ENCODE measurements around the gene KLC1. TPM values are rescaled to one million over a fixed set of nuclear protein-coding genes. Genes with fewer than 3 reads are reported as not detected.

KLC1 gene
- total and polyA plus RNA-seq, 2 of the 8 experiments (the other 6 are each of a cell fraction or from before 2014, with no cell fraction given), result 84.6 to 134 TPM

DNA sequence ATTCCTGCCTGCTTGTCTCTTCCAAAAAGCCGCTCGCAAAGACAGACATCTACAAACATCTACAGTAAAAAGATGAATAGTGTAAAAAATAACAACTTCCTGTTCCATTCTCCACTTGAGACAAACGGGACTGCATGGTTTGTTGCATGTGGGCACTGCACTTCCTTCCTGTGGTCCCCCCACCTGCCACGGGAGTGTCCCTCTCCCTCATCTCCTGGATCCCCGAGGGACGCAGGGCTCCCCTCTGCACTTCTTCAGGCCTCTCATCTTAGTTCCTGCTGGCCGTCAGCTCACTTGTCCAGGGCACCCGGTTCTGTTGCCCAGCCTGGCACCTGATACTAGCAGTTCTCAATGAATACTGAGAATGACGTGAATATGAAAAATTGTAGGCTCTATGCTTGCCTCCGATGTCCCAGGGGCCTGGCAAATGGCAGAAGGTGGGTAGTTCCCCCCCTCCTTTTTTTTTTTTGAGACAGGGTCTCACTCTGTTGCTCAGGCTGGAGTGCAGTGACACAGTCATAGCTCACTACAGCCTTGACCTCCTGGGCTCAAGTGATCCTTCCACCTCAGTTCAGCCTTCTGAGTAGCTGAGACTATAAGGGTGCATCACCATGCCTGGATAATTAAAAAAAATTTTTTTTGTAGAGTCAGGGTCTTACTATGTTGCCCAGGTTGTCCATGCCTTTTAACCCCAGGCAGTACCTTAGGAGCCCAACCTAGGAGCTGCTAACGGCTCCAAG, 3.5 kb upstream of the KLC1 start:
- Histone ChIP-seq H3K4me1 (replicated peaks in 1 of 4; ENCODE audit: control insufficient read depth in 3 of 4, insufficient read depth in 4 of 4, low read length in 3 of 4) (peaks cover 2 to 11% (median 7%) of the 10 kb centered on the region in 4 experiments), H4K8ac (ENCODE audit: extremely low read depth, insufficient read depth, low read length) (peak overlapping the region; percentile 1; the same call in 1 of the 2 replicates), H3K9me3 (ENCODE audit: insufficient read depth in 2 of 2, low read depth in 1 of 2, low read length in 1 of 2) (no peaks in the 10 kb centered on the region), H2BK20ac (ENCODE audit: low read length) (no peak overlapping the region), H2BK120ac (replicated peaks; ENCODE audit: low read depth, low read length) (no peak overlapping the region), H2BK12ac (ENCODE audit: low read depth, low read length) (no peak overlapping the region), H3K4me2 (ENCODE audit: insufficient read depth in 1 of 2, low read depth in 2 of 2, low read length in 2 of 2) (no peak overlapping the region), H2AFZ (ENCODE audit: low read length) (no peak overlapping the region), H3K79me1 (ENCODE audit: low read depth, low read length) (no peaks in the 10 kb centered on the region), H4K5ac (ENCODE audit: insufficient read length, low read depth, low read length) (no peak overlapping the region), H3K14ac (ENCODE audit: insufficient read length) (no peak overlapping the region), H3K23ac (ENCODE audit: insufficient read length) (no peak overlapping the region), H2BK15ac (ENCODE audit: low read length) (no peak overlapping the region), H3K56ac (replicated peaks; ENCODE audit: insufficient read length, low read depth, low read length) (no peak overlapping the region), H3K79me2 (ENCODE audit: control insufficient read depth in 1 of 2, insufficient read depth in 2 of 2, low read length in 2 of 2) (peaks cover under 1 to 9% of the 10 kb centered on the region in 2 experiments), H2BK5ac (ENCODE audit: low read depth, low read length) (no peak overlapping the region), H3K27ac (ENCODE audit: low read depth, low read length) (no peak overlapping the region), H3K4ac (replicated peaks; ENCODE audit: insufficient read length, low read depth, low read length) (no peak overlapping the region), H3K4me3 (ENCODE audit: extremely low read depth in 1 of 4, insufficient read depth in 2 of 4, low read depth in 3 of 4, low read length in 4 of 4) (no peak overlapping the region), H3K9ac (replicated peaks in 1 of 4; ENCODE audit: extremely low read depth in 1 of 4, low read depth in 3 of 4, low read length in 3 of 4) (no peak overlapping the region), H3K23me2 (ENCODE audit: low read depth, low read length) (peaks cover 6% of the 10 kb centered on the region; the same call in 1 of the 2 replicates), H3K18ac (ENCODE audit: extremely low read depth, low read length) (no peak overlapping the region), H3K27me3 (replicated peaks in 1 of 4; ENCODE audit: control insufficient read depth in 3 of 4, extremely low read depth in 1 of 4, insufficient read depth in 3 of 4, low read length in 3 of 4) (no peaks in the 10 kb centered on the region), H3K36me3 (ENCODE audit: control insufficient read depth in 2 of 4, insufficient read depth in 4 of 4, low read length in 3 of 4) (no peaks in the 10 kb centered on the region; a peak in 1 of 8 replicates), H2AK5ac (ENCODE audit: low read depth, low read length) (no peak overlapping the region), H4K20me1 (replicated peaks in 1 of 2; ENCODE audit: control insufficient read depth in 1 of 2, insufficient read depth in 2 of 2, low read length in 2 of 2) (peaks cover 4 to 5% of the 10 kb centered on the region in 2 experiments), H4K91ac (replicated peaks; ENCODE audit: insufficient read length, low read length) (no peak overlapping the region)
- ChIA-PET POLR2A (ENCODE audit: partially characterized antibody) (no interaction called here), CTCF (ENCODE audit: partially characterized antibody) (no interaction called here)
- 89% methylated on average over 11 of the region's 11 CpGs; no CpG with 5 or more reads in 1 of the 2 experiments for WGBS, 2 experiments (ENCODE audit: extremely low coverage in 1 of 2, insufficient coverage in 1 of 2, insufficient read length in 1 of 2, insufficient replicate concordance in 2 of 2, low coverage in 1 of 2, low lambda C conversion rate in 2 of 2, missing lambda C conversion rate in 1 of 2)
- TF ChIP-seq CHD1 (IDR thresholded peaks at IDR 0.05; ENCODE audit: low read depth, low read length) (no peak), TCF12 (IDR thresholded peaks at IDR 0.05; ENCODE audit: low read depth, low read length) (no peak), NANOG (IDR thresholded peaks at IDR 0.05; ENCODE audit: insufficient read depth, low read depth, low read length, poor library complexity, severe bottlenecking) (no peak), BACH1 (IDR thresholded peaks at IDR 0.05; ENCODE audit: low read length) (no peak), JUND (IDR thresholded peaks at IDR 0.05; ENCODE audit: low read length) (no peak), TAF7 (optimal IDR thresholded peaks at IDR 0.05; ENCODE audit: borderline replicate concordance, low read depth, low read length) (no peak), RXRA (IDR thresholded peaks at IDR 0.05; ENCODE audit: insufficient read depth, low read depth, low read length) (no peak), KDM1A (IDR thresholded peaks at IDR 0.05; ENCODE audit: borderline replicate concordance, low read length) (no peak), CBX5 (IDR thresholded peaks at IDR 0.05; ENCODE audit: low read depth, low read length) (no peak), KDM5A (IDR thresholded peaks at IDR 0.05; ENCODE audit: low read length) (no peak), SP2 (IDR thresholded peaks at IDR 0.05; ENCODE audit: low read length) (no peak)
- DNase-seq (ENCODE audit: low read depth in 1 of 2, low spot score in 2 of 2) (no peak), FAIRE-seq (no peak)
